ENCODE results near the gene SBK2. TPM values are rescaled to one million over a fixed set of nuclear protein-coding genes. Genes with fewer than 3 reads are reported as not detected.
A peak's percentile ranks its signal among the peaks of the same experiment; 100 is the strongest.

SBK2 gene
- total RNA-seq, 1 experiment from 2014 or later: not detected

DNA sequence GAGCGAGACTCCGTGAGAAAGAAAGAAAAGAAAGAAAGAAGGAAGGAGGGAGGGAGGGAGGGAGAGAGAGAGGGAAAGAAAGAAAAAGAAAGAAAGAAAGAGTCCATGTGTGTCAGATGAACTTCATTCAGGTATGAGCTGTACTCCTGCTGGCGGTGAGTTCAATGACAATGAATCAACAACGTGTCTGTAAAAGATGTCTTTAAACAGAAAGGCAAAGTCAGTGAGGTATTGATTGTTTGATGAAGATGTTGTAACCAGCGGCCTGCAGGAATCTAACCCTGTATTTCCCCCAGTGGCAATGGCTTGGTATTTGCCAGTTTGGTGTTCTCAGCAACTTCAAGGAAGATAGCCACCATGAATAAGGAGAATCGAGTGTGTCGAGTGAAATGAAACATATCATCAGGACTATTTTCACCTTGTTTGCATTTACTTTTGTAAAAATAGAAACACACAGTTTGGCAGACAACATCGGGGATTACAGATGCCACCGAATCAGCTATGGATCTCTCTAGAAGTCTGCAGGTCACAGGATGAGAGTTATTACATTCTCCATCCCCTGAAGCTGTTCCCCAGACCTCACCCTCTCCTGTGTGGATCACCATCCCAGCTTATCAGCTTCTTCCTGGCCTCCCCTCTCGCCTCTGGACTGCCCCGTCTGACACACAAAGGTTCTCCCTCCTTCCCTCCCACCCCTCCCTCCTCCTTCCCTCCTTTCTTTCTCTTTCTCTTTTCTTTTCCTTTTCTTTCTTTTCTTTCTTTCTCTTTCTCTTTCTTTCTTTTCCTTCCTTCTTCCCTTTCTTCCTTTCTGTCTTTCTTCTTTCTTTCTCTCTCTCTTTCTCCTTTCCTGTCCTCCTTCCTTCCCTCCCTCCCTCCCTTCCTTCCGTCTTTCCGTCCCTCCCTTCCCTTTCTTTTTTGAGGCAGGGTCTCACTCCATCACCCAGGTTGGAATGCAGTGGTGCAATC lies 16.6 kb upstream of the SBK2 start:
- CTCF ChIA-PET: interaction anchor here (1.7 kb wide), 1 partner anchor 28 kb away, joined by 3 read pairs; no protein-coding TSS in a partner anchor
- H3K4me1 Mint-ChIP-seq (ENCODE audit: low read depth, unreplicated experiment): peaks cover 29% of the 10 kb centered on the region
- BruUV-seq (replicated peaks): no TSS peak
- no peaks in the 10 kb centered on the region for H3K27me3 Mint-ChIP-seq (ENCODE audit: insufficient read depth, unreplicated experiment)
- Histone ChIP-seq H3K36me3 (ENCODE audit: control insufficient read depth, insufficient read depth, low read length) (no peaks in the 10 kb centered on the region), H3K4me1 (peaks cover 6% of the 10 kb centered on the region; the same call in 1 of the 2 replicates), H3K4me3 (ENCODE audit: low read depth, low read length) (no peak overlapping the region), H3K9me3 (no peaks in the 10 kb centered on the region), H3K27me3 (replicated peaks; ENCODE audit: control insufficient read depth, insufficient read depth, low read length) (no peaks in the 10 kb centered on the region)
- H3K36me3 Mint-ChIP-seq (ENCODE audit: insufficient read depth, unreplicated experiment): no peaks in the 10 kb centered on the region
- H3K9me3 Mint-ChIP-seq (ENCODE audit: unreplicated experiment): no peaks in the 10 kb centered on the region
- H3K4me3 Mint-ChIP-seq (ENCODE audit: unreplicated experiment): no peak overlapping the region
- H3K27ac Mint-ChIP-seq (ENCODE audit: unreplicated experiment): peak overlapping the region; percentile 62
- no peak for DNase-seq
- POLR2A ChIA-PET: interaction anchor here (0.7 to 0.8 kb wide), 2 partner anchors 53 to 77 kb away, joined by 3 to 4 read pairs; no protein-coding TSS in a partner anchor
- intact Hi-C loops (cut with micrococcal nuclease; ENCODE audit: unreplicated experiment): no loop called here
- peak in 1 of 2 experiments; percentile 20 for TF ChIP-seq CTCF (IDR thresholded peaks at IDR 0.05; ENCODE audit: insufficient read depth in 1 of 2, low read depth in 1 of 2, low read length in 1 of 2, severe bottlenecking in 1 of 2, unreplicated experiment in 1 of 2)

GRCh38 chr19:55552620-55553019 lies 15.7 kb upstream of the SBK2 start:
- no peaks in the 10 kb centered on the region for H3K36me3 ChIP-seq (ENCODE audit: control insufficient read depth, insufficient read depth, low read length)
- Mint-ChIP-seq H3K36me3 (ENCODE audit: insufficient read depth, unreplicated experiment) (no peaks in the 10 kb centered on the region), H3K27ac (ENCODE audit: unreplicated experiment) (peak overlapping the region; percentile 62), H3K27me3 (ENCODE audit: insufficient read depth, unreplicated experiment) (no peaks in the 10 kb centered on the region), H3K4me1 (ENCODE audit: low read depth, unreplicated experiment) (peaks cover 29% of the 10 kb centered on the region), H3K9me3 (ENCODE audit: unreplicated experiment) (no peaks in the 10 kb centered on the region), H3K4me3 (ENCODE audit: unreplicated experiment) (no peak overlapping the region)
- intact Hi-C loops (cut with micrococcal nuclease; ENCODE audit: unreplicated experiment): no loop called here
- no peaks in the 10 kb centered on the region for H3K27me3 ChIP-seq (replicated peaks; ENCODE audit: control insufficient read depth, insufficient read depth, low read length)
- ChIA-PET CTCF (interaction anchor here (0.5 kb wide), 1 partner anchor 18 kb away, joined by 3 read pairs; no protein-coding TSS in a partner anchor), POLR2A (no interaction called here)
- no peak for TF ChIP-seq CTCF (IDR thresholded peaks at IDR 0.05; ENCODE audit: insufficient read depth in 1 of 2, low read depth in 1 of 2, low read length in 1 of 2, severe bottlenecking in 1 of 2, unreplicated experiment in 1 of 2)
- no TSS peak for BruUV-seq (replicated peaks)
- H3K4me1 ChIP-seq: peaks cover 15% of the 10 kb centered on the region
- H3K4me3 ChIP-seq (ENCODE audit: low read depth, low read length): no peak overlapping the region
- no peaks in the 10 kb centered on the region for H3K9me3 ChIP-seq
- no peak for DNase-seq

DNA sequence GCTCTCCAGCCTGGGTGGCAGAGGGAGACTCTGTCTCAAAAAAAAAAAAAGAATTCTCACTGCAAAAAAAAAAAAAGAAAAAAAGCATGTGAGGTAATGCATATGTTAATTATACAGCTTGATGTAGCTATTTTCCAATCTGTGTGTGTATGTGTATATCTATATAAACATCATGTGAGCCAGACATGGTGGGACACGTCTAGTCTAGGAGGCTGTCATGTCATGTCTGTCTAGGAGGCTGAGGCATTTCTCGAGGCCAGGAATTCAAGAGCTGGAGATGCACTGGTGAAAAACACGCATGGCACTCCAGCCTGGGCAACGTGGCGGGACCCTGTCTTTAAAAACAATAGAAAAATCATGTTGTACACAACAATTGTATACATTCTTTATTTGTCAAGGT lies 15.3 kb upstream of the SBK2 start:
- no peak overlapping the region for H3K4me3 Mint-ChIP-seq (ENCODE audit: unreplicated experiment)
- no peaks in the 10 kb centered on the region for H3K9me3 Mint-ChIP-seq (ENCODE audit: unreplicated experiment)
- no peaks in the 10 kb centered on the region for H3K27me3 Mint-ChIP-seq (ENCODE audit: insufficient read depth, unreplicated experiment)
- peaks cover 34% of the 10 kb centered on the region for H3K4me1 Mint-ChIP-seq (ENCODE audit: low read depth, unreplicated experiment)
- no peaks in the 10 kb centered on the region for H3K27me3 ChIP-seq (replicated peaks; ENCODE audit: control insufficient read depth, insufficient read depth, low read length)
- H3K36me3 Mint-ChIP-seq (ENCODE audit: insufficient read depth, unreplicated experiment): no peaks in the 10 kb centered on the region
- no peak overlapping the region for H3K27ac Mint-ChIP-seq (ENCODE audit: unreplicated experiment)
- TF ChIP-seq CTCF (IDR thresholded peaks at IDR 0.05; ENCODE audit: insufficient read depth in 1 of 2, low read depth in 1 of 2, low read length in 1 of 2, severe bottlenecking in 1 of 2, unreplicated experiment in 1 of 2): no peak
- no peaks in the 10 kb centered on the region for H3K36me3 ChIP-seq (ENCODE audit: control insufficient read depth, insufficient read depth, low read length)
- H3K4me1 ChIP-seq: peaks cover 19% of the 10 kb centered on the region
- intact Hi-C loops (cut with micrococcal nuclease; ENCODE audit: unreplicated experiment): no loop called here
- BruUV-seq (replicated peaks): no TSS peak
- ChIA-PET POLR2A (no interaction called here), CTCF (interaction anchor here (0.5 kb wide), 1 partner anchor 17 kb away, joined by 3 read pairs; no protein-coding TSS in a partner anchor)
- H3K4me3 ChIP-seq (ENCODE audit: low read depth, low read length): no peak overlapping the region
- DNase-seq: no peak
- H3K9me3 ChIP-seq: no peaks in the 10 kb centered on the region
